ENCODE results near the gene SBK2.
A peak's percentile ranks its signal among the peaks of the same experiment; 100 is the strongest.

The SBK2 gene

DNA sequence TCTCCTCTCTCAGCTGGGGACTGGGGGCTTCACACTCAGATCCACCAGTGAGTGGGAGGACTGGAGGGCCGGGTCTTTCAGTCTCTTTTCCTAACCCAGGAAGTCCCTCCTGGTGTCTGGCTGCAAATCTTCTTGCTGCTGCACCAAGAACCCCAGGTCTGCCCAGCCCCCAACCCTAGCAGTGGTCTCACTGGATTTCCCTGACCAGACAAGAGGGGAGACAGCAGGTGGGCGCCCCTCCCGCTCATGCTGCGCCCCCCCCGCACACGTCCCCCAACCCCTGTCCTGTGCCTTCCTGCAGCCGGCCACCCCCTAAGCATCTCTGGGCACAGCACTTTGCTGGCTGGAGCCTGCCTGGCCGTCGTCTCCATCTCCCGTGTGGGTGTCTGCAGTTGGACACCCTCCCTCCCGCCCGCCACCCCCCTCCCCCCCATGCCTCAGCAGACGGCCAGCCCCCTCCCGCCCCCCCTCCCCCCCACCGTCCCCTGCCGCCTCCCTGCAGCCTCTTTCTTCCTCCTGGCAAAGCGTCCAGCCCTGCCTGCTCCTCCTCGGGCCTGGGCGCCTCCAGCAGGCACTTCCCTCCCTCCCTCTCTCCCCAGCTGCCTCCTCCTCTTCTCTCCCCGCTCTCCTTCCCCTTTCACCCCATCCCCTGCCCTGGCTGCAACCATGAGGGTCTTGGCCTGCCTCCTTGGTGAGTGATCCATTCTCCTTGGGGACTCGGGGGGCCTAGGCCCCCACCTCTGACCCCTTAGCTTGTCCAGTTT lies 48.8 kb downstream of the SBK2 start, which contains the start of gene SSC5D:
SSC5D (plus strand) TSS at position 513 of the 764 bp plus-strand sequence; CDS start at position 667, 154 bp downstream.
- H3K4me3 ChIP-seq (ENCODE audit: low read depth in 1 of 2, low read length in 2 of 2) = no peak within 1 kb of the TSS
- H3K4me2 ChIP-seq (ENCODE audit: insufficient read depth, low read length) = 0 out of 2 replicates have a peak within 1 kb of the TSS, but pooled peaks have one; percentile 2
- H3K9ac ChIP-seq (ENCODE audit: low read depth, low read length) = no peak within 1 kb of the TSS

DNA sequence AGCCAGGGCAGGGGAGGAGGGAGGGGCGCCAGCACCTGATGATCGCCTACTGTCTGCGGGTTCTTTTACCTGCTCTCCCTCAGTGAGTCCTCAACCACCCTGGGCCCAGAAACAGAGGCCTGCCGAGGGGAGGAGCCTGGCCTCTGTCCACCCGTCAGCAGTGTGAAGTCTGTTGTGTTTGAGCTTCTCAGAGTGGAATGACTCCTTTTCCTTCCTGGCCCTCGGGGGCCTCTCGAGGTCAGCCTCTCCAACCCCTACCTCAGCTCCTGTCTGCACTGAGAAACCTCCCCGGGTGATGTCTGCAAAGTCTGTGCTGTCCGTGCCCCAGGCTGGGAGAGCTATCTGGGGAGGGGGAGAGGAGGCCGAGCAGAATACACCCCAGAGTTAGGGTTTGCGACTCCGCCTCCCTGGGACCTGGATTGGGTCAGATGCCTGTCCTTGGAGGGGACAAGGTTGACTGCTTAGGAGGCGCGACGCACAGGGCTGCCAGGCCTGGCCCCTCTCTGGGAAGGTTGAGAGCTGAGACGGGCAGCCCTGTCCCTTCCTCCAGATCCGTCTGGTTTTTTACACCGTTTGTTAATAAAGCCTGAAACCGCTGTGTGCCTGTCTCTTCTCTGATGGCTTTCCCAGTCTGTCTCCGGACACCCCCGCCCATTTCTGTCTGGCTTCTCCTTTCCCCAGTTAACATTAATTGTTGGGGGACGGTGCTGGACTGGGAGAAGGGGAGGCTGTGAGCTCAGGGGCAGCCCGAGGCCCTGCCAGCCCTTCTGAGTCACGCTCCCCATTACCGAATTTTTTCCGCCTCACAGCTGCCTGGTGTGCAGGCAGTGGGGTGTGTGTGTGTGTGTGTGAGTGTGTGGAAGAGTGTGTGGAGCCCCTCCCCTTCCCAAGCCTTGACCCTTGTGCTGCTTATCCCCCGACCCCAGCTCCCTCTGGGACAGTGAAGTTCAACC lies 49.7 kb downstream of the SBK2 start:
- H3K36me3 ChIP-seq (ENCODE audit: insufficient read depth, low read length) = peaks cover 14% of the 10 kb centered on the region
- H4K20me1 ChIP-seq (ENCODE audit: insufficient read depth, low read length) = peaks cover 4% of the 10 kb centered on the region; the same call in 1 of the 2 replicates
- H3K4me2 ChIP-seq (ENCODE audit: insufficient read depth, low read length) = 0 out of 2 replicates have a peak overlapping the region, but pooled peaks have one; percentile 2
- no peak overlapping the region for H3K27ac ChIP-seq (ENCODE audit: low read length)
- no peaks in the 10 kb centered on the region for H3K27me3 ChIP-seq (ENCODE audit: insufficient read depth, low read length, poor library complexity)
- H3K79me2 ChIP-seq (ENCODE audit: insufficient read depth, low read length) = peaks cover 9% of the 10 kb centered on the region
- no peak overlapping the region for H3K4me3 ChIP-seq (ENCODE audit: low read depth in 1 of 2, low read length in 2 of 2)
- H3K4me1 ChIP-seq (ENCODE audit: insufficient read depth, low read length) = peaks cover 37% of the 10 kb centered on the region
- ATAC-seq (ENCODE audit: insufficient read depth, low read depth) (no peak), DNase-seq (no peak)
- H2AFZ ChIP-seq (ENCODE audit: low read depth, low read length) = no peak overlapping the region
- no peak overlapping the region for H3K9ac ChIP-seq (ENCODE audit: low read depth, low read length)
- H3K9me3 ChIP-seq (ENCODE audit: insufficient read depth, low read length, severe bottlenecking) = no peaks in the 10 kb centered on the region
- TF ChIP-seq EZH2 (IDR thresholded peaks at IDR 0.05; ENCODE audit: borderline replicate concordance, low read depth, low read length, severe bottlenecking) (no peak), CTCF (IDR thresholded peaks at IDR 0.05; ENCODE audit: borderline replicate concordance, extremely low read depth, low read length, poor library complexity, severe bottlenecking) (no peak)

More for the DNA sequence above, 48.8 kb downstream of the SBK2 start, which contains the start of gene SSC5D:
- Histone ChIP-seq H3K79me2 (ENCODE audit: insufficient read depth, low read length) (peaks cover 9% of the 10 kb centered on the region), H3K4me1 (ENCODE audit: insufficient read depth, low read length) (peaks cover 37% of the 10 kb centered on the region), H2AFZ (ENCODE audit: low read depth, low read length) (no peak within 1 kb of the TSS), H3K27me3 (ENCODE audit: insufficient read depth, low read length, poor library complexity) (no peaks in the 10 kb centered on the region), H3K9me3 (ENCODE audit: insufficient read depth, low read length, severe bottlenecking) (no peaks in the 10 kb centered on the region), H3K27ac (ENCODE audit: low read length) (no peak within 1 kb of the TSS), H3K36me3 (ENCODE audit: insufficient read depth, low read length) (peaks cover 6% of the 10 kb centered on the region; the same call in 1 of the 2 replicates), H4K20me1 (ENCODE audit: insufficient read depth, low read length) (peaks cover 4% of the 10 kb centered on the region; the same call in 1 of the 2 replicates)
- ATAC-seq (ENCODE audit: insufficient read depth, low read depth) (no peak), DNase-seq (no peak)
- TF ChIP-seq EZH2 (IDR thresholded peaks at IDR 0.05; ENCODE audit: borderline replicate concordance, low read depth, low read length, severe bottlenecking) (no peak), CTCF (IDR thresholded peaks at IDR 0.05; ENCODE audit: borderline replicate concordance, extremely low read depth, low read length, poor library complexity, severe bottlenecking) (no peak)

- no peaks in the 10 kb centered on the region for H3K9me3 ChIP-seq (ENCODE audit: insufficient read depth, low read length, severe bottlenecking)
- no peak for ATAC-seq (ENCODE audit: insufficient read depth, low read depth)
Measured at GRCh38 chr19:55486043-55486970, 50.6 kb downstream of the SBK2 start.

More at GRCh38 chr19:55486043-55486970, 50.6 kb downstream of the SBK2 start:
- Histone ChIP-seq H3K27me3 (ENCODE audit: insufficient read depth, low read length, poor library complexity) (no peaks in the 10 kb centered on the region), H3K79me2 (ENCODE audit: insufficient read depth, low read length) (peaks cover 9% of the 10 kb centered on the region), H3K4me3 (ENCODE audit: low read depth in 1 of 2, low read length in 2 of 2) (peak overlapping the region in 1 of 2 experiments; percentile 91; a peak in 3 of 4 replicates), H3K9ac (ENCODE audit: low read depth, low read length) (peak overlapping the region; percentile 79), H3K36me3 (ENCODE audit: insufficient read depth, low read length) (peaks cover 16% of the 10 kb centered on the region), H4K20me1 (ENCODE audit: insufficient read depth, low read length) (peaks cover 5% of the 10 kb centered on the region; the same call in 1 of the 2 replicates), H3K4me1 (ENCODE audit: insufficient read depth, low read length) (peaks cover 37% of the 10 kb centered on the region), H2AFZ (ENCODE audit: low read depth, low read length) (no peak overlapping the region), H3K27ac (ENCODE audit: low read length) (no peak overlapping the region), H3K4me2 (ENCODE audit: insufficient read depth, low read length) (peak overlapping the region; percentile 98)
- no peak for DNase-seq
- no peak for TF ChIP-seq EZH2 (IDR thresholded peaks at IDR 0.05; ENCODE audit: borderline replicate concordance, low read depth, low read length, severe bottlenecking)
- TF ChIP-seq CTCF (IDR thresholded peaks at IDR 0.05; ENCODE audit: borderline replicate concordance, extremely low read depth, low read length, poor library complexity, severe bottlenecking) = no peak
